ENCODE measurements around the gene MBNL2. TPM values are rescaled to one million over a fixed set of nuclear protein-coding genes. Genes with fewer than 3 reads are reported as not detected.

MBNL2 gene
- total RNA-seq, 1 experiment from 2014 or later: 17.8 TPM

- ChIA-PET POLR2A (ENCODE audit: unreplicated experiment) (interaction anchor here (0.7 kb wide), 1 partner anchor 34 kb away, joined by 3 read pairs; the partner anchor contains the start of gene MBNL2), CTCF (no interaction called here)
- Histone ChIP-seq H3K4me2 (ENCODE audit: low read length) (peak overlapping the region; percentile 85), H3K4me3 (ENCODE audit: low read length) (no peak overlapping the region), H2AFZ (ENCODE audit: low read length) (no peak overlapping the region), H3K79me2 (ENCODE audit: low read length) (peaks cover 17% of the 10 kb centered on the region), H3K27me3 (ENCODE audit: low read length) (no peaks in the 10 kb centered on the region), H3K9me2 (replicated peaks; ENCODE audit: low read length) (no peaks in the 10 kb centered on the region), H4K20me1 (ENCODE audit: low read length) (no peaks in the 10 kb centered on the region), H3F3A (ENCODE audit: low read length, unreplicated experiment) (no peaks in the 10 kb centered on the region), H3K9me3 (ENCODE audit: low read length) (no peaks in the 10 kb centered on the region), H3K36me3 (ENCODE audit: low read depth, low read length) (no peaks in the 10 kb centered on the region), H3K4me1 (ENCODE audit: insufficient read depth, low read length) (peaks cover 68% of the 10 kb centered on the region), H3K9ac (ENCODE audit: low read length) (peak overlapping the region; percentile 65), H3K27ac (ENCODE audit: low read length) (peak overlapping the region; percentile 93)
- no TSS peak for BruUV-seq (replicated peaks)
- intact Hi-C loops (cut with micrococcal nuclease): loop anchor here (1.0 to 5.0 kb wide), 2 partner anchors 87 to 133 kb away; no protein-coding TSS in a partner anchor
- no peak for TF ChIP-seq EZH2 (IDR thresholded peaks at IDR 0.05; ENCODE audit: low read length, unreplicated experiment)
- TF ChIP-seq CTCF (conservative IDR thresholded peaks at IDR 0.05; ENCODE audit: low read depth, low read length): no peak
- no peak for TF ChIP-seq EZH2phosphoT487 (IDR thresholded peaks at IDR 0.05; ENCODE audit: borderline replicate concordance, low read length)
- ATAC-seq: no peak
- no peak for DNase-seq
Measured at GRCh38 chr13:97255515-97256021, 33.4 kb downstream of the MBNL2 start.

GRCh38 chr13:97256343-97256783, 34.2 kb downstream of the MBNL2 start:
- no TSS peak for BruUV-seq (replicated peaks)
- peak overlapping the region; percentile 47; the same call in 1 of the 2 replicates for H3K4me3 ChIP-seq (ENCODE audit: low read length)
- peak overlapping the region; percentile 85 for H3K4me2 ChIP-seq (ENCODE audit: low read length)
- intact Hi-C loops (cut with micrococcal nuclease): loop anchor here (1.0 to 5.0 kb wide), 2 partner anchors 86 to 134 kb away; no protein-coding TSS in a partner anchor
- H3K9me2 ChIP-seq (replicated peaks; ENCODE audit: low read length): no peaks in the 10 kb centered on the region
- no peaks in the 10 kb centered on the region for H3F3A ChIP-seq (ENCODE audit: low read length, unreplicated experiment)
- H3K27ac ChIP-seq (ENCODE audit: low read length): peak overlapping the region; percentile 93
- no peaks in the 10 kb centered on the region for H4K20me1 ChIP-seq (ENCODE audit: low read length)
- POLR2A ChIA-PET (ENCODE audit: unreplicated experiment): interaction anchor here (0.6 to 0.7 kb wide), 2 partner anchors 33 to 34 kb away, joined by 3 to 14 read pairs; partner anchors contain the start of gene MBNL2
- H3K4me1 ChIP-seq (ENCODE audit: insufficient read depth, low read length): peaks cover 72% of the 10 kb centered on the region
- no peaks in the 10 kb centered on the region for H3K9me3 ChIP-seq (ENCODE audit: low read length)
- no peak overlapping the region for H2AFZ ChIP-seq (ENCODE audit: low read length)
- H3K79me2 ChIP-seq (ENCODE audit: low read length): peaks cover 17% of the 10 kb centered on the region
- TF ChIP-seq CTCF (conservative IDR thresholded peaks at IDR 0.05; ENCODE audit: low read depth, low read length): no peak
- no peak for TF ChIP-seq EZH2 (IDR thresholded peaks at IDR 0.05; ENCODE audit: low read length, unreplicated experiment)
- no peak for TF ChIP-seq EZH2phosphoT487 (IDR thresholded peaks at IDR 0.05; ENCODE audit: borderline replicate concordance, low read length)
- ATAC-seq: peak; percentile 54
- no peaks in the 10 kb centered on the region for H3K36me3 ChIP-seq (ENCODE audit: low read depth, low read length)
- CTCF ChIA-PET: no interaction called here
- peak; percentile 88 for DNase-seq
- H3K9ac ChIP-seq (ENCODE audit: low read length): peak overlapping the region; percentile 65
- H3K27me3 ChIP-seq (ENCODE audit: low read length): no peaks in the 10 kb centered on the region

GRCh38 chr13:97257228-97257755, 35.2 kb downstream of the MBNL2 start:
- H2AFZ ChIP-seq (ENCODE audit: low read length): no peak overlapping the region
- no TSS peak for BruUV-seq (replicated peaks)
- ChIA-PET CTCF (no interaction called here), POLR2A (ENCODE audit: unreplicated experiment) (interaction anchor here (0.6 kb wide), 1 partner anchor 35 kb away, joined by 5 read pairs; the partner anchor contains the start of gene MBNL2)
- TF ChIP-seq EZH2phosphoT487 (IDR thresholded peaks at IDR 0.05; ENCODE audit: borderline replicate concordance, low read length) (no peak), CTCF (conservative IDR thresholded peaks at IDR 0.05; ENCODE audit: low read depth, low read length) (no peak), EZH2 (IDR thresholded peaks at IDR 0.05; ENCODE audit: low read length, unreplicated experiment) (no peak)
- H3K9me3 ChIP-seq (ENCODE audit: low read length): no peaks in the 10 kb centered on the region
- H4K20me1 ChIP-seq (ENCODE audit: low read length): no peaks in the 10 kb centered on the region
- ATAC-seq: no peak
- H3K27me3 ChIP-seq (ENCODE audit: low read length): no peaks in the 10 kb centered on the region
- no peaks in the 10 kb centered on the region for H3F3A ChIP-seq (ENCODE audit: low read length, unreplicated experiment)
- intact Hi-C loops (cut with micrococcal nuclease): loop anchor here (5.0 kb wide), 1 partner anchor 85 kb away; no protein-coding TSS in a partner anchor
- H3K4me3 ChIP-seq (ENCODE audit: low read length): peak overlapping the region; percentile 47; the same call in 1 of the 2 replicates
- H3K27ac ChIP-seq (ENCODE audit: low read length): peak overlapping the region; percentile 93
- H3K9me2 ChIP-seq (replicated peaks; ENCODE audit: low read length): no peaks in the 10 kb centered on the region
- DNase-seq: peak; percentile 31
- peak overlapping the region; percentile 65 for H3K9ac ChIP-seq (ENCODE audit: low read length)
- peaks cover 17% of the 10 kb centered on the region for H3K79me2 ChIP-seq (ENCODE audit: low read length)
- H3K36me3 ChIP-seq (ENCODE audit: low read depth, low read length): no peaks in the 10 kb centered on the region
- H3K4me1 ChIP-seq (ENCODE audit: insufficient read depth, low read length): peaks cover 72% of the 10 kb centered on the region
- H3K4me2 ChIP-seq (ENCODE audit: low read length): peak overlapping the region; percentile 85

All from PC-3 (cell line).